ENCODE data around the gene TRPC4AP. TPM values are rescaled to one million over a fixed set of nuclear protein-coding genes. Genes with fewer than 3 reads are reported as not detected.

The TRPC4AP gene
- total RNA-seq, 1 experiment from 2014 or later: 48.6 TPM

- H3K36me3 ChIP-seq (ENCODE audit: control insufficient read depth in 1 of 2, insufficient read depth in 2 of 2, low read length in 2 of 2): peaks cover 0 to 2% of the 10 kb centered on the region in 2 experiments; a peak in 2 of 4 replicates
- no peaks in the 10 kb centered on the region for H3K4me1 ChIP-seq (ENCODE audit: control insufficient read depth in 1 of 2, insufficient read depth in 2 of 2, low read length in 2 of 2)
- H3K27me3 ChIP-seq (ENCODE audit: insufficient read depth, low read length): no peaks in the 10 kb centered on the region
- ChIA-PET POLR2A (no interaction called here), CTCF (no interaction called here), RAD21 (ENCODE audit: low non-redundant PET in 1 of 2, low total read pairs in 2 of 2, uncharacterized antibody in 2 of 2, unreplicated experiment in 2 of 2) (no interaction called here)
- H4K20me1 ChIP-seq (ENCODE audit: insufficient read depth): no peaks in the 10 kb centered on the region
- H3K9ac ChIP-seq (ENCODE audit: low read length): no peak overlapping the region
- intact Hi-C loops (cut with micrococcal nuclease): no loop called here
- no peak overlapping the region for H3K4me2 ChIP-seq (ENCODE audit: low read length)
- DNase-seq (ENCODE audit: low read depth, low spot score) (no peak), ATAC-seq (no peak)
- no peak overlapping the region for H2AFZ ChIP-seq (ENCODE audit: low read depth, low read length, poor library complexity, severe bottlenecking)
- H3K79me2 ChIP-seq (ENCODE audit: insufficient read depth, low read length): no peaks in the 10 kb centered on the region
- no peak overlapping the region for H3K27ac ChIP-seq (ENCODE audit: low read depth, low read length)
- H3K4me3 ChIP-seq (replicated peaks in 1 of 2; ENCODE audit: low read depth in 1 of 2, low read length in 2 of 2): no peak overlapping the region
- H3K9me3 ChIP-seq (ENCODE audit: control insufficient read depth in 1 of 2, insufficient read depth in 1 of 2, low read depth in 1 of 2, low read length in 2 of 2): no peaks in the 10 kb centered on the region
- H3K9me2 ChIP-seq (ENCODE audit: insufficient read depth): no peaks in the 10 kb centered on the region
- no TSS peak for BruUV-seq (replicated peaks)
- TF ChIP-seq SRF (IDR thresholded peaks at IDR 0.05; ENCODE audit: low read depth) (no peak), ZNF274 (IDR thresholded peaks at IDR 0.05; ENCODE audit: low read depth, low read length) (no peak), TCF7L2 (IDR thresholded peaks at IDR 0.05; ENCODE audit: borderline replicate concordance, extremely low read depth, insufficient read depth, insufficient read length) (no peak), ATF3 (IDR thresholded peaks at IDR 0.05) (no peak), EGR1 (IDR thresholded peaks at IDR 0.05; ENCODE audit: low read depth) (no peak), POLR2A (IDR thresholded peaks at IDR 0.05; ENCODE audit: borderline replicate concordance, extremely low read depth, insufficient read depth, insufficient read length) (no peak)
Measured at GRCh38 chr20:34996243-34997028, 96.2 kb downstream of the TRPC4AP start.

GRCh38 chr20:34995696-34996095 lies 96.9 kb downstream of the TRPC4AP start:
- RAD21 ChIA-PET (ENCODE audit: low non-redundant PET in 1 of 2, low total read pairs in 2 of 2, uncharacterized antibody in 2 of 2, unreplicated experiment in 2 of 2): no interaction called here
- no peaks in the 10 kb centered on the region; a peak in 2 of 4 replicates for H3K36me3 ChIP-seq (ENCODE audit: control insufficient read depth in 1 of 2, insufficient read depth in 2 of 2, low read length in 2 of 2)
- H3K9me3 ChIP-seq (ENCODE audit: control insufficient read depth in 1 of 2, insufficient read depth in 1 of 2, low read depth in 1 of 2, low read length in 2 of 2): no peaks in the 10 kb centered on the region
- POLR2A ChIA-PET: no interaction called here
- H2AFZ ChIP-seq (ENCODE audit: low read depth, low read length, poor library complexity, severe bottlenecking): no peak overlapping the region
- H3K27me3 ChIP-seq (ENCODE audit: insufficient read depth, low read length): no peaks in the 10 kb centered on the region
- H3K27ac ChIP-seq (ENCODE audit: low read depth, low read length): no peak overlapping the region
- no peak overlapping the region for H3K9ac ChIP-seq (ENCODE audit: low read length)
- BruUV-seq (replicated peaks): no TSS peak
- H3K4me1 ChIP-seq (ENCODE audit: control insufficient read depth in 1 of 2, insufficient read depth in 2 of 2, low read length in 2 of 2): no peaks in the 10 kb centered on the region
- H3K4me2 ChIP-seq (ENCODE audit: low read length): no peak overlapping the region
- H3K4me3 ChIP-seq (replicated peaks in 1 of 2; ENCODE audit: low read depth in 1 of 2, low read length in 2 of 2): no peak overlapping the region
- H3K9me2 ChIP-seq (ENCODE audit: insufficient read depth): no peaks in the 10 kb centered on the region
- CTCF ChIA-PET: no interaction called here
- no peaks in the 10 kb centered on the region for H4K20me1 ChIP-seq (ENCODE audit: insufficient read depth)
- no peaks in the 10 kb centered on the region for H3K79me2 ChIP-seq (ENCODE audit: insufficient read depth, low read length)
- intact Hi-C loops (cut with micrococcal nuclease): no loop called here
- ATAC-seq (no peak), DNase-seq (ENCODE audit: low read depth, low spot score) (no peak)
- TF ChIP-seq FOSL1 (IDR thresholded peaks at IDR 0.05; ENCODE audit: low read depth) (no peak), POLR2A (IDR thresholded peaks at IDR 0.05; ENCODE audit: borderline replicate concordance, extremely low read depth, insufficient read depth, insufficient read length) (no peak), EZH2 (IDR thresholded peaks at IDR 0.05) (no peak), ZNF274 (IDR thresholded peaks at IDR 0.05; ENCODE audit: low read depth, low read length) (no peak), RAD21 (IDR thresholded peaks at IDR 0.05; ENCODE audit: low read depth) (no peak), ELF1 (IDR thresholded peaks at IDR 0.05; ENCODE audit: borderline replicate concordance, low read depth) (no peak), YY1 (IDR thresholded peaks at IDR 0.05; ENCODE audit: extremely low read depth, insufficient replicate concordance, low read depth, low read length) (no peak), CBX3 (IDR thresholded peaks at IDR 0.05; ENCODE audit: low read depth) (no peak), ZFX (IDR thresholded peaks at IDR 0.05) (no peak), EZH2phosphoT487 (IDR thresholded peaks at IDR 0.05; ENCODE audit: borderline replicate concordance) (no peak), POLR2AphosphoS5 (IDR thresholded peaks at IDR 0.05; ENCODE audit: low read depth, low read length) (no peak), EGR1 (IDR thresholded peaks at IDR 0.05; ENCODE audit: low read depth) (no peak), ATF3 (IDR thresholded peaks at IDR 0.05) (no peak), ZBTB33 (IDR thresholded peaks at IDR 0.05; ENCODE audit: extremely low read depth, insufficient replicate concordance, low read length) (no peak)
